Activated CD8-positive, alpha-beta memory T cell treated with anti-CD3 and anti-CD28 coated beads, Interleukin-2, amount 50 U/mL, for 48 hours (primary cell): ENCODE measurements around the gene FAM9B.
"Not testable (repeated sequence)": the region's sequence is repeated elsewhere in the genome, so short reads cannot be mapped to it uniquely, and the experiment has no call there.

Experiments used
- DNase-seq: peaks from one replicate; pipeline ENCODE4 v3.0.0-alpha.2; 2020

The FAM9B gene

DNA sequence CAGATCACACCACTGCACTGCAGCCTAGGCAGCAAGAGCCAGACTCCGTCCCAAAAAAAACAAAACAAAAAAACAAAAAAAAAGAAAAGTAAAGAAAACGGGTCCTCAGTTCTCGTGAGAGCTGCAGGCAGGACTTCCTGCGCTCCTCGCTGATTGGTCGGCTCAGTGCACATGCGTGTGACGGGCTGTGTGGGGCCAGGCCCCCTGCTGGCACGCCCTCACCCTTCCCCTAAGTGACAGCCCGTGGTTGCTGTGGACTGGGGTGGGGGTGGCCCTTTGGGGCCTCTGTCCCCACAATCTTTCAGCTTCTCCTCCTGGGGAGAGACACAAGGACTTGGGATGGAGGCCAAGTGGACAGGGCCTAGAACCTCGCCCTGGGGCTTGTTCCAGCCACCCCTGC is at the start of gene FAM9B:
Gene FAM9B (minus strand): TSS at position 139 of the 400 bp plus-strand sequence. CDS start 1,141 bp downstream, outside the sequence.
- DNase-seq = no peak

DNA sequence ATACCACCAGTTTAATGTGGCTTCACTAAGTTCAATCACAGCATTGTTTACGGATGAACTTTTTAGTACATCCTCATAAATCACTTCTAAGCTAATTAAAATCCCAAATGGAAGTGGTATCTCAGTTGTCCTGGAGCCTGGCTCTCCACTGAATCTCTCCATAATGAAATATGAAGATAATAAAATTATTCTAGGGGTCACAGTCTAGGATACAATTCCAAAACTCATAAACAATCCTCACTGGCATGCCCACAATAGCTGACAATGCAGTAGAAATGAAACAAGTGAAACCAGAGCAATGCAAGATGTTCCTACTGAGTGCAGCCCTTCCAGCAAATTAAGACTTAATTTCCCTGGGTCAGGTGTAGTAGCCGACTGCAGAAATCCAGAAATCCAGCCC is 47.3 kb upstream of the FAM9B start:
- DNase-seq = no peak

DNA sequence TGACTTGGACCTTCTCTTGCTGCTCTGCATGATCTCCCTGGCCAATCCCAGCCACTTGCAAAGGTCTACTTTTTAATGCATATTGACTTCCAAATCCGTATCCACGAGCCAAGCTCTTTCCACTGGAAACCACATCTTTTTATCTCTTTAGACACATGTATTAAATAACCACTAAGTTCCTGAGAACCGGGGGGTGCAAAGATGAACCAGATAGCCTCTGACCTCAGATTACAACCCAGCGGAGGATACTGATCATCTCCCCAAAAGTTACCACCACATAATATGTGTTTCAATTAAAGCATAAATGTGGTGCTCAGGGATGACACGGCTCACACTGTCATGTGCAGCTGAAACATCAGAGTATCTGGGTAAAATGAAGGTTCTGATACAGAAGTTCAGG is 40.4 kb upstream of the FAM9B start:
- DNase-seq = no peak

GRCh38 chrX:9072281-9072680 is 38.4 kb upstream of the FAM9B start:
- DNase-seq = no peak

- no peak for DNase-seq
Measured at GRCh38 chrX:9071031-9071650, 37.2 kb upstream of the FAM9B start.

DNA sequence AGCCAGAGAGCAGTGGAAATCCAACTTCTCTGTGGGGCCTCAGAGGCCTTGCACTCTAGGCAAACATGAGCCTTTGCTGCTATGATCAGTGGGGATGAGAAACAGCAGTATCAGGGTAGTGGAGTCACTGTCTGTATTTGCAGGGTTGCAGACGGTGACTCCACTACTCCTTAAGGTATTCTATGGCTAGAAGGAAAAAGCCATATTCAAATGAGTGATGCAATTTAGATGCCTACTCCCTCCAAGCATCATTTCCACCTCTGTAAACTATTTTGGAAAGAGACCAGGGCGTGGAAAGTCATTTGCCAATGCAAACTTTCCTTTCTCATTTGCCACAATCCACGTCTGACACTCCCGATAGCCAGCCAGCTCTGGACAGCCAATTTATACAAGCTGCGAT is 35.6 kb upstream of the FAM9B start:
- no peak for DNase-seq

DNA sequence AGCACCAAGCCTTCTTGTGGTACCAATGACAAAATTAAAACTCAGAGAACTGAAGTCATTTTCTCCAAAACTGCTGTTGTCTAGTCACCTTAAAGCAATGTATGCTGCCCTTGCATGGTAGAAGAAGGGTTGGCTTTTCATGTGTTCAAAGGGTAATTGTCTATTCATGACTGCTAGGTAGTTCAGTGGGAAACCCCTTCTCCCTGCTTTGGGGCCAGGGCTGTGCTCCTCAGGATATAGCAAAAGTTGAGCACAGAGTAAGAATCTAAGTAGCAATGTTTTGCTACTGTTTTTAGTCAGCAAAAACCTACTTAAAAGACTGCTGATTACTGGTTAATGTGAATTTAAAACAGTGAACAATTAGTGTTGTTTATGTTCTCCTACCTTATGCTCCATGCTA is 30.8 kb upstream of the FAM9B start:
- no peak for DNase-seq

DNA sequence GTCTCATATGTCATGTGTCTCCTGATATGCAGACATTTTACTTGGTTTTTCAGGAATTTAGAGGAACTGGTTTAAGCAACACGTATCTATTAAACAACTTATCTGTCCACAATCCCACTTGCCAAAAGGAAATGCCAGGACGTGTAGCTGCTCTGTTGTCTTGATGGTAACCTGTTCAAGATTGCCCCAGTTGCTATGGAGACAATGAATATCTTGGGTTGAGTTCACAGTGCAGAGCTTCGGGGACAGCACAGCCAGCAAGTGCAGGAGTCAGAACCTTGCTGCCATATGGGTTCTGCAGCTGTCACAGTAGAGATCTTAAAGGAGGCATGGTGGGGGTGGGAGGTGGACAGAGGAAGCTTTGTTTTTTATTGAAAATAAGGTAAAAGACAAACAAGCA is 28.7 kb upstream of the FAM9B start:
- no peak for DNase-seq

DNA sequence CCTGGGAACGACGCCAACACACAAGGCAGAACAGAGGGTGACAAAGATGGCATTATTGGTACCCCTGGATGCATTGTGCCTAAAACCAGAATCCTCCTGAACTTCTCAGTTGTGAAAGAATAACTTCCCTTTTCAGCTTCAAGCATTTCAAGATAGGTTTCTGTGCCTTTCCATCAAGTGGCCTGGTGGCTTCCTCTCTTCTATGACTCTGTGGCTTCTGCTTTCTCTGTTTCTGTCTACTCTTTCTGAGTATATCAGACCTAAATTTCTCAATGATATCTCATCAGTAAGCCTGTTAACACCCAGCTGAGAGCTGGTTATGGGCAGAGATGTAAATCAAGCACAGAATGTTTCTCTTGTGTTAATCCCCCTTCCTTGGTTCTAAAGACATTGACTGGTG is 21.4 kb upstream of the FAM9B start:
- DNase-seq = no peak

- no peak for DNase-seq
Measured at GRCh38 chrX:9052081-9052480, 18.2 kb upstream of the FAM9B start.

DNA sequence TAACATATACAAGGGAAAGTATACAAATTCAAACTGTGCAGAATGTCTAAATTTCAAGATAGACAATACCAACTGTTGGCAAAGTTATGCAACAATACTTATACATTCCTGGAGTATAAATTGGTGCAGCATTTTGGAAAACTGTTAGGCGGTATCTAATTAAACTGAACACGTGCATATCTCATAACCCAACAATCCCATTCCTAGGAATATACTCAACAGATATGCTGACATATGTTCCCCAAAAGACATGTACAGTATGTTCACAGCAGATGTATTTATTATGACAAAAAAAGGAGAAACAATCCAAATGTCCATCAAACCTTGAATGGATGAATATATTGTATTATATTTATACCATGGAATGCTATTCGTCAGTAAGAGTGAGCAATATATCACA is 16.4 kb upstream of the FAM9B start:
- DNase-seq = no peak

GRCh38 chrX:9048801-9049200 is 14.9 kb upstream of the FAM9B start:
- no peak for DNase-seq

GRCh38 chrX:9038244-9038643 is 4.3 kb upstream of the FAM9B start:
- no peak for DNase-seq

DNA sequence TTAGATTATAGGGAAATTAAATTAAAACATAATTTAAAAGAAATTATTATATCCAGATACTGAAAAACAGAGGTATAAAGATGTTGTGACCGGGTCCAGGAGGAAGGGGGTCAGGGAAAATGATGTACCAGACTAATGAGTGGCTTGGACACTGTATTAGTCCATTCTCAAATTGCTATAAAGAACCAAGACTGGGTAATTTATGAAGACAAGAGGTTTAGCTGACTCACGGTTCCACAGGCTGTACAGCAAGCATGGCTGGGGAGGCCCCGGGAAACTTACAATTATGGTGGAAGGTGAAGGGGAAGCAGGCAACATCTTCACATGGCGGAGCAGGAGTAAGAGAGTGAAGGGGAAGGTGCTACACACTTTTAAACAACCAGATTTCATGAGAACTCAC is 3.4 kb upstream of the FAM9B start:
- no peak for DNase-seq

DNA sequence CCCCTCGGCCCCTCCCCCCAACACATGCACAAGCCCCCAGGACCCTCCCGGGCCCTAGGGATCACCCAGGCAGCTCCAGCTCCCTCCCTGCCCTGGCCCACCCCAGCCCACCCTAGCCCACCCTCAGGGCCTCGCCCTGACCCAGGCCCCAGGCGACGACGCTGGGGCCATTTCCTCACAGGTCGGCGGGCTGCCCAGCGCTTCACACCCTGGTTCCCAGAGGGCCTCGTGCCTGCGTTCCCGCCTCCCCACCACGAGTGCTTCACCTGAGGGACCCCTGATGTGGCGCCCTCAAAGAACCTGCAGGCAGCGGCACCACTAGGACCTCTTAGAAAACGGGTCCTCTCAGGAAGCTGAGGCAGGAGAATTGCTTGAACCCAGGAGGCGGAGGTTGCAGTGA is 341 bp downstream of the FAM9B start:
- no peak for DNase-seq

- no peak for DNase-seq
Measured at GRCh38 chrX:9033179-9033578, 748 bp downstream of the FAM9B start.

DNA sequence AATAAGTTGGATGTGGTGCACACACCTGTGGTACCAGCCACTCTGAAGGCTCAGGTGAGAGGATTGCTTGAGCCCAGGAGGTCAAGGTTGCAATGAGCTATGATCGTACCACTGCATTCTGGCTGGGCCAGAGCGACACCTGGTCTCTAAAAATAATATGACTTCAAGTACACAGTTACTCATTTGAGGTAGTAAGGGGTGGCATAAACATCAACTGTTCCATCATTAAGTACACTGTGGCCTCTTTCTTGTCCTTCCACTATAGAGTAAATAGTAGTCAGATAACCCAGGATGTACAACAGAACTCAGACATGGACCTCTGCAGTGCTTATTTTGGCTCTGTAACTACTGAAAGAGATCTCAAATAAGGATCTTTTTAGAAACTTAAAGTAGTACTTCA is 10.6 kb downstream of the FAM9B start:
- DNase-seq = no peak

DNA sequence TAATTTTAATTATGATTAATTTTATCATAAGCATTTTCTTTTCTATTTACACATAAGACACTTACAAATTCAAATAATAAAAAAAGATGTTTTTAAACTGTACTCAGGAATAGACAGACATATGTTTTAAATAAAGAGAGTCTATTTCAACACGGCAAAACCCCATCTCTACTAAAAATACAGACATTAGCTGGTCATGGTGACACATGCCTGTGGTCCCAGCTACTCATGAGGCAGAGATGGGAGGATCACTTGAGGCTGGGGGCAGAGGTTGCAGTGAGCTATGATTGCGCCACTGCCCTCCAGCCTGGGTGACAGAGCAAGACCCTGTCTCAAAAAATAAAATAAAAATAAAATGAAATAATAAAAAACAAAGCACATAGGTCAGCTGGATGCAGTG is 14.8 kb downstream of the FAM9B start:
- DNase-seq = no peak

GRCh38 chrX:9018332-9018731 is 15.6 kb downstream of the FAM9B start:
- DNase-seq = not testable (repeated sequence)

DNA sequence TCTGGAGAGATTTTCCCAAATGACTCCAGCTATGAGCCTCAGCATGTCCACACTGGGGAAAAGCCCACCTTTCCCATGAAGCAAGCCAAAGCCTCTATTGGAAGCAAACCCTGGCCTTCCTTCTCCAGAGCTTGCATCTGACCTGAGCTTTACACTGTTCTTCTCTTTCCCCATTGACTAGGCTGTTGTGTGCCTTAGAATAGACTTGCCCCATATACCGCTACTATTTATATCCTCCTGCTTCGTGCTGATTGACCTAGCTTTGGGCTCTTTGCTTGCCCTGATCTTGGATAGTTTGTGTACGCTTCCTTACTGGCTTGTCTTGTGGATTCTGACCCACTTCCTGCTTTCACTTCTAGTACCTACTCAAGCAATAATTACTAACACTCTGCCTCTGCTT is 30.9 kb downstream of the FAM9B start:
- no peak for DNase-seq

DNA sequence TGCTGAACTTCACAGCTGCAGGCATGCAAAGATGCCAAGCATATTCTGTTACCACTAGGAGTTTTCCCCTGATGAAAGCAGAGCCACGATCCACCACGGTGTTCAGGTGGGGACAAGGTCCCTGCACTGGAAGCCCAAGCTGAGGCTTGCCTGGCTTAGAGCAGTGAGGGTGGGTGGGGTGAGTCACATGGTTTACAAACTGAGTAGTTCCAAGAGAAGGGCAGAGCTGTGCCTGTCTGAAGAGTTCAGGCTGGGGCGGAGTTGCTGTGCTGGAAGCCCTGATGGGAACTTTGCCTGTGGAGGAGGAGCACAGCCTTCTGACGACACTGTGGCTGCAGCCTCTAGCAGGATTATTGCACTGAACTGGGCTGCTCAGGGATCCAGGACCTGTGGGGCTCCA is 45.5 kb downstream of the FAM9B start:
- DNase-seq = no peak

GRCh38 chrX:8987672-8988250 is 46.2 kb downstream of the FAM9B start:
- no peak for DNase-seq

DNA sequence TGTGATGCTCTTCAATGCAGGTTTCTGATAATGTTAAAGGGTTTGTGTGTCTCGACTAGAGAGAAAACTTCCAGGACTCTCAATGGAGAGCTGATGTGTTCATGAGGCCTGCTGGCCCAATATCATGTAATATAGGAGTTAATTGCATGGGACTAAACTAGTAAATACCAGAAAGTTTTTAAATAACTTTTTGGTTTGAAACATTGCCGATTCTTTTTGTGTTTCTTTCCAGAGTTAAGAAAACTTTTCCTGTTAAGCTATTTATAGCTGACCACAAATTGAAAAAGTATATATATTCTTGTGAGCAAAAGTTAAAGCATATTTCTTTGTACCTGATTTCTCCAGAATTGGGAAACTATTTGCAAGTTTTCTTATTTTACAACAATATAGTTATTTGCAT is 49.7 kb downstream of the FAM9B start:
- DNase-seq = no peak

GRCh38 chrX:8981723-8982122 is 52.2 kb downstream of the FAM9B start:
- DNase-seq = no peak

GRCh38 chrX:8980756-8981155 is 53.2 kb downstream of the FAM9B start:
- no peak for DNase-seq
